OCI-LY1 (cell line): ENCODE measurements around the gene SPI1.

Experiments
- CTCF ChIP-seq: fragments of 200-600 bp; sonication (generic), shearing (Covaris generic); IDR thresholded peaks from 2 replicates; pipeline ENCODE4 v1.5.1; 2017; ENCODE audit warnings: mild to moderate bottlenecking, antibody characterized with exemption, low read length, moderate library complexity, mixed read lengths
- EZH2 ChIP-seq: fragments of 200-600 bp; sonication (generic), shearing (Covaris generic); IDR thresholded peaks from 2 replicates; pipeline ENCODE4 v1.8.0; 2017; ENCODE audit warnings: borderline replicate concordance, mixed run types, mild to moderate bottlenecking, antibody characterized with exemption, low read length, moderate library complexity, mixed read lengths

- TF ChIP-seq CTCF (no peak), EZH2 (no peak)
These were observed 32.3 kb downstream of the SPI1 start for GRCh38 chr11:47345890-47346563.
